Measurements from ENCODE around the gene GGTLC1.

GGTLC1 gene

DNA sequence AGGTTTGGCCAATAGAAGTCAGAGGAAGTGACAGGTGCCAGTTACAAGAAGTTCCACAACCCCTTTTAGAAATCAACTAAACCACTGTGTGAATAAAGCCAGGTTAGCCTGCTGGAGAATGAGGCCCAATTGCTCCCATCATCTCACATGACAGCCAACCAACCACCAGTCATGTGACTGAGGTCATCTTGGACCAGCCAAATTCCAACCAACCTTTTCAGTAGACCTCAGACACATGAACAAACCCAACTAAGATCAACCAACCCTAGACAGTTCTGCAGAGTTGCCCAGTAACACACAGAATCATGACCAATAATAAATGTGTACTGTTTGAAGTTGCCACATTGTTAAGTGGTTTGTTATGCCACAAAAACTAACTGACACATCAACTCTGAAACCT lies 44.6 kb upstream of the GGTLC1 start:
- Histone ChIP-seq H3K9ac (ENCODE audit: low read length) (no peak overlapping the region), H2AFZ (ENCODE audit: low read length) (peak overlapping the region; percentile 3; the same call in 1 of the 2 replicates), H3K79me2 (ENCODE audit: low read length) (no peaks in the 10 kb centered on the region), H3K9me3 (replicated peaks; ENCODE audit: insufficient read depth, low read length) (no peaks in the 10 kb centered on the region), H3K4me1 (ENCODE audit: low read length) (peaks cover 13% of the 10 kb centered on the region), H3K27ac (ENCODE audit: low read length) (peak overlapping the region; percentile 9; the same call in 1 of the 2 replicates), H3K4me3 (ENCODE audit: low read length) (no peak overlapping the region), H3K36me3 (replicated peaks; ENCODE audit: insufficient read depth, low read length) (no peaks in the 10 kb centered on the region), H3K4me2 (ENCODE audit: low read depth, low read length) (0 out of 2 replicates have a peak overlapping the region, but pooled peaks have one; percentile 11), H4K20me1 (ENCODE audit: insufficient read depth, low read length) (no peaks in the 10 kb centered on the region), H3K27me3 (replicated peaks; ENCODE audit: insufficient read depth, low read length) (no peaks in the 10 kb centered on the region), H3F3A (ENCODE audit: insufficient read depth, low read length) (no peaks in the 10 kb centered on the region), H3K9me2 (replicated peaks; ENCODE audit: insufficient read depth, low read length) (no peaks in the 10 kb centered on the region)
- DNase-seq = no peak
- TF ChIP-seq EZH2 (optimal IDR thresholded peaks at IDR 0.05; ENCODE audit: low read depth, low read length) (no peak), EZH2phosphoT487 (IDR thresholded peaks at IDR 0.05; ENCODE audit: low read length) (no peak)
- TF ChIP-seq, protein P1, sequence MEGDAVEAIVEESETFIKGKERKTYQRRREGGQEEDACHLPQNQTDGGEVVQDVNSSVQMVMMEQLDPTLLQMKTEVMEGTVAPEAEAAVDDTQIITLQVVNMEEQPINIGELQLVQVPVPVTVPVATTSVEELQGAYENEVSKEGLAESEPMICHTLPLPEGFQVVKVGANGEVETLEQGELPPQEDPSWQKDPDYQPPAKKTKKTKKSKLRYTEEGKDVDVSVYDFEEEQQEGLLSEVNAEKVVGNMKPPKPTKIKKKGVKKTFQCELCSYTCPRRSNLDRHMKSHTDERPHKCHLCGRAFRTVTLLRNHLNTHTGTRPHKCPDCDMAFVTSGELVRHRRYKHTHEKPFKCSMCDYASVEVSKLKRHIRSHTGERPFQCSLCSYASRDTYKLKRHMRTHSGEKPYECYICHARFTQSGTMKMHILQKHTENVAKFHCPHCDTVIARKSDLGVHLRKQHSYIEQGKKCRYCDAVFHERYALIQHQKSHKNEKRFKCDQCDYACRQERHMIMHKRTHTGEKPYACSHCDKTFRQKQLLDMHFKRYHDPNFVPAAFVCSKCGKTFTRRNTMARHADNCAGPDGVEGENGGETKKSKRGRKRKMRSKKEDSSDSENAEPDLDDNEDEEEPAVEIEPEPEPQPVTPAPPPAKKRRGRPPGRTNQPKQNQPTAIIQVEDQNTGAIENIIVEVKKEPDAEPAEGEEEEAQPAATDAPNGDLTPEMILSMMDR (IDR thresholded peaks at IDR 0.05; ENCODE audit: low read length) = no peak

DNA sequence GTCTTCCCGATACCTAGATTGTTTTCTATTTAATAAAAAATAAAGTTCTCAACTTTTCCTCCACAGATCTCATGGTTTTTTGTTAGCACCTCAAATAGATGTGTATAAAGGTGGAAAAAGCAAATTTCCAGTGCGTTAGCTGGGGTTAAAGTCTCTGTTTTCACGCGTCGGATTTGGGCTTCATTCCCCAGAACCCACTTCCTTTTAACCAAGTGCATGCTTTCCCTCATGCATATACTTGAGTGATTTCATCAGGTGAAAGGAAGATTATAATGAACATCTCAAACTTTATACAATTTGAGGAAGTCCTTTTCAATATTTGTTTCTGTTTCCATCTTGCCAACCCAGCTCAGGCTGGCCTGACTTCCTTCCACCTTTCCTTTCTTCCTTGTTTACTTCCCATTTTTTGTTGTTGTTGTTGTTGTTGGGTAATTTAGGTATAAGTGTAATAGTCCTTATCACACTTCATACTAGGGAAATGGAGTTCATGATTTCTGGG lies 43.9 kb upstream of the GGTLC1 start:
- H3K4me2 ChIP-seq (ENCODE audit: low read depth, low read length) = 0 out of 2 replicates have a peak overlapping the region, but pooled peaks have one; percentile 11

DNA sequence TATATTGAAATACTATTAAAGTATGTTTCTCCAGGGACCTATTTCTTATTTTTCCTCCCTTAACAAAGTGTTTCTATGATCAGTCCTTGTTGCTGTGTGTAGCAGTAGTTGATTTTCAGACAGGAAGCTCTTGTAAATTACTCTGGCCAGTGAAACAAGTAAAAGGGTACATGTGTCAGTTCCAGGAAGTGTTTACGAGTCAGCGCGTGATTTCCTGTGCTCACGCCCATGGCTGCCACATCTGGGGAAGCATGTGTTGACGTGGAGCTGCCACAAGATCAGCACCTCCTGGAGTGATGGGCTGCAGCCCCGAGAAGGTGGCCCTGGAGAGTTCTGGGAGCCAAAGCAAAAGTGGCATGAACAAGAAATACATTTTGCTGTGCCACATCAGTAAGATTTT lies 38.6 kb upstream of the GGTLC1 start:
- H3K27ac ChIP-seq (ENCODE audit: low read length) = peak overlapping the region; percentile 86
- no peaks in the 10 kb centered on the region for H3K9me2 ChIP-seq (replicated peaks; ENCODE audit: insufficient read depth, low read length)
- H3K4me1 ChIP-seq (ENCODE audit: low read length) = peaks cover 20% of the 10 kb centered on the region
- peaks cover 7% of the 10 kb centered on the region for H3F3A ChIP-seq (ENCODE audit: insufficient read depth, low read length)
- H3K9ac ChIP-seq (ENCODE audit: low read length) = peak overlapping the region; percentile 45; the same call in 1 of the 2 replicates
- TF ChIP-seq, protein P1 (IDR thresholded peaks at IDR 0.05; ENCODE audit: low read length) = no peak
- TF ChIP-seq EZH2 (optimal IDR thresholded peaks at IDR 0.05; ENCODE audit: low read depth, low read length) (no peak), EZH2phosphoT487 (IDR thresholded peaks at IDR 0.05; ENCODE audit: low read length) (no peak)
- H3K4me3 ChIP-seq (ENCODE audit: low read length) = peak overlapping the region; percentile 31; the same call in 1 of the 2 replicates
- H2AFZ ChIP-seq (ENCODE audit: low read length) = peak overlapping the region; percentile 37
- no peaks in the 10 kb centered on the region for H3K27me3 ChIP-seq (replicated peaks; ENCODE audit: insufficient read depth, low read length)
- no peaks in the 10 kb centered on the region for H3K79me2 ChIP-seq (ENCODE audit: low read length)
- no peaks in the 10 kb centered on the region for H3K9me3 ChIP-seq (replicated peaks; ENCODE audit: insufficient read depth, low read length)
- peak overlapping the region; percentile 67 for H3K4me2 ChIP-seq (ENCODE audit: low read depth, low read length)
- H3K36me3 ChIP-seq (replicated peaks; ENCODE audit: insufficient read depth, low read length) = no peaks in the 10 kb centered on the region
- H4K20me1 ChIP-seq (ENCODE audit: insufficient read depth, low read length) = no peaks in the 10 kb centered on the region
- DNase-seq = peak; percentile 91

More for the DNA sequence above, 43.9 kb upstream of the GGTLC1 start:
- no peaks in the 10 kb centered on the region for H4K20me1 ChIP-seq (ENCODE audit: insufficient read depth, low read length)
- H3F3A ChIP-seq (ENCODE audit: insufficient read depth, low read length) = no peaks in the 10 kb centered on the region
- no peak overlapping the region for H3K4me3 ChIP-seq (ENCODE audit: low read length)
- H3K4me1 ChIP-seq (ENCODE audit: low read length) = peaks cover 19% of the 10 kb centered on the region
- H3K27ac ChIP-seq (ENCODE audit: low read length) = no peak overlapping the region
- H2AFZ ChIP-seq (ENCODE audit: low read length) = no peak overlapping the region
- no peak overlapping the region for H3K9ac ChIP-seq (ENCODE audit: low read length)
- no peaks in the 10 kb centered on the region for H3K36me3 ChIP-seq (replicated peaks; ENCODE audit: insufficient read depth, low read length)
- H3K79me2 ChIP-seq (ENCODE audit: low read length) = no peaks in the 10 kb centered on the region
- no peaks in the 10 kb centered on the region for H3K9me3 ChIP-seq (replicated peaks; ENCODE audit: insufficient read depth, low read length)
- H3K27me3 ChIP-seq (replicated peaks; ENCODE audit: insufficient read depth, low read length) = no peaks in the 10 kb centered on the region
- DNase-seq = no peak
- H3K9me2 ChIP-seq (replicated peaks; ENCODE audit: insufficient read depth, low read length) = no peaks in the 10 kb centered on the region
- TF ChIP-seq, protein P1 (IDR thresholded peaks at IDR 0.05; ENCODE audit: low read length) = no peak
- TF ChIP-seq EZH2phosphoT487 (IDR thresholded peaks at IDR 0.05; ENCODE audit: low read length) = no peak
- no peak for TF ChIP-seq EZH2 (optimal IDR thresholded peaks at IDR 0.05; ENCODE audit: low read depth, low read length)

All from MM.1S (cell line).